K562 (cell line): ENCODE results near the gene DPEP3. TPM values are rescaled to one million over a fixed set of nuclear protein-coding genes. Genes with fewer than 3 reads are reported as not detected.

Source experiments
- FOXA3 ChIP-seq, 2 experiments: fragments of 450-650 bp in 1 of 2; sonication (generic) in 1 of 2; formaldehyde crosslinking; IDR thresholded peaks in 1 of 2; conservative IDR thresholded peaks in 1 of 2; 2 replicates each; pipeline versions ENCODE4 v1.4.0 to v1.8.0; 2020 to 2022; ENCODE audit warnings: mild to moderate bottlenecking in 2 of 2, missing genetic modification reagents in 1 of 2
- FOXK1 ChIP-seq: sonication (generic); formaldehyde crosslinking; IDR thresholded peaks from 2 replicates; pipeline ENCODE4 v1.8.0; 2022; ENCODE audit warnings: missing genetic modification reagents, mild to moderate bottlenecking, borderline replicate concordance
- NCOA4 ChIP-seq: fragments of 450-650 bp; IDR thresholded peaks from 2 replicates; pipeline ENCODE4 v1.6.1; 2018; ENCODE audit warnings: mild to moderate bottlenecking; ENCODE audit not compliant: partially characterized antibody
- RBBP5 ChIP-seq: fragments of 200-600 bp; sonication (generic); IDR thresholded peaks from 2 replicates; pipeline ENCODE4 v1.6.1; 2012; ENCODE audit warnings: borderline replicate concordance, mild to moderate bottlenecking, low read length, control low read depth, inconsistent platforms; ENCODE audit not compliant: insufficient read depth, poor library complexity, severe bottlenecking
- RFX5 ChIP-seq: IDR thresholded peaks from 2 replicates; pipeline ENCODE4 v1.6.1; 2011; ENCODE audit warnings: low read depth, mild to moderate bottlenecking, improper control_type of control experiment, low read length
- SLC30A9 ChIP-seq: fragments of 250-450 bp; sonication (Bioruptor Pico); IDR thresholded peaks from 2 replicates; pipeline ENCODE4 v1.8.0; 2022; ENCODE audit warnings: mild to moderate bottlenecking, moderate library complexity
- SMARCB1 ChIP-seq: IDR thresholded peaks from 2 replicates; pipeline ENCODE4 v1.6.1; 2011; ENCODE audit warnings: improper control_type of control experiment, low read depth; ENCODE audit not compliant: insufficient read length
- STAT5A ChIP-seq: IDR thresholded peaks from 2 replicates; pipeline ENCODE4 v1.6.1; 2012; ENCODE audit warnings: low read length, inconsistent platforms, borderline replicate concordance
- TCF3 ChIP-seq: sonication (generic); formaldehyde crosslinking; IDR thresholded peaks from 2 replicates; pipeline ENCODE4 v1.4.0; 2020; ENCODE audit warnings: mild to moderate bottlenecking, missing genetic modification reagents
- TCF7 ChIP-seq: sonication (generic); IDR thresholded peaks from 2 replicates; pipeline ENCODE4 v1.6.1; 2016; ENCODE audit warnings: antibody characterized with exemption, borderline replicate concordance
- ZBTB5 ChIP-seq: fragments of 450-650 bp; IDR thresholded peaks from 2 replicates; pipeline ENCODE4 v1.6.1; 2017; ENCODE audit warnings: antibody characterized with exemption
- ZNF384 ChIP-seq: IDR thresholded peaks from 2 replicates; pipeline ENCODE4 v1.6.1; 2012; ENCODE audit warnings: low read depth, low read length, improper control_type of control experiment
- ZNF655 ChIP-seq: fragments of 250-450 bp; sonication (Bioruptor Pico); IDR thresholded peaks from 2 replicates; pipeline ENCODE4 v1.5.0; 2021
- ZNF696 ChIP-seq: fragments of 250-450 bp; sonication (Bioruptor Pico); conservative IDR thresholded peaks from 2 replicates; pipeline ENCODE4 v1.4.0; 2020; ENCODE audit warnings: mild to moderate bottlenecking, moderate library complexity
- polyA plus RNA-seq, 8 experiments: library from polyadenylated mRNA; depleted of rRNA in 4 of 8; stranded (reverse) in 5 of 8; unstranded in 3 of 8; fragments of >200 nt; fragmentation: Nextera tagmentation in 2 of 8; fragmentation: Illumina TruSeq in 1 of 8; extraction: Ambion mirVana in 2 of 8; extraction: Trizol in 1 of 8; gene quantifications; 2 replicates each; pipeline versions ENCODE4 v1.2.1 to v1.2.3, GENCODE V29; 2011 to 2014; ENCODE audit warnings: inconsistent platforms in 1 of 8, missing spikeins in 1 of 8
- total RNA-seq, 7 experiments: library from RNA; depleted of rRNA in 6 of 7; stranded (reverse); fragments of >200 nt in 6 of 7; fragmentation: Illumina TruSeq in 2 of 7; extraction: Trizol in 2 of 7; gene quantifications; 2 replicates each; pipeline versions ENCODE4 v1.2.1 to v1.2.3, GENCODE V29; 2011 to 2021; ENCODE audit warnings: low replicate concordance in 1 of 7
- TF ChIP-seq, protein P1 (sequence below), 2 experiments: IDR thresholded peaks; 2 replicates each; pipeline ENCODE4 v1.6.1; 2012; ENCODE audit warnings: improper control_type of control experiment in 2 of 2, low read depth in 2 of 2, low read length in 2 of 2, borderline replicate concordance in 1 of 2
- TF ChIP-seq, protein P2 (sequence below): IDR thresholded peaks from 3 replicates; pipeline ENCODE4 v1.6.1; 2011; ENCODE audit warnings: borderline replicate concordance, mild to moderate bottlenecking, moderate library complexity; ENCODE audit not compliant: insufficient read length; ENCODE audit errors: extremely low read depth
- TF ChIP-seq, protein P3 (sequence below): fragments of 450-650 bp; conservative IDR thresholded peaks from 2 replicates; pipeline ENCODE4 v1.6.1; 2016; ENCODE audit warnings: missing genetic modification characterization, low read depth, mild to moderate bottlenecking, missing compliant biosample characterization, moderate library complexity

Gene DPEP3
- total and polyA plus RNA-seq, 9 of the 15 experiments (the other 6 are each of a cell fraction or from before 2014, with no cell fraction given): not detected

DNA sequence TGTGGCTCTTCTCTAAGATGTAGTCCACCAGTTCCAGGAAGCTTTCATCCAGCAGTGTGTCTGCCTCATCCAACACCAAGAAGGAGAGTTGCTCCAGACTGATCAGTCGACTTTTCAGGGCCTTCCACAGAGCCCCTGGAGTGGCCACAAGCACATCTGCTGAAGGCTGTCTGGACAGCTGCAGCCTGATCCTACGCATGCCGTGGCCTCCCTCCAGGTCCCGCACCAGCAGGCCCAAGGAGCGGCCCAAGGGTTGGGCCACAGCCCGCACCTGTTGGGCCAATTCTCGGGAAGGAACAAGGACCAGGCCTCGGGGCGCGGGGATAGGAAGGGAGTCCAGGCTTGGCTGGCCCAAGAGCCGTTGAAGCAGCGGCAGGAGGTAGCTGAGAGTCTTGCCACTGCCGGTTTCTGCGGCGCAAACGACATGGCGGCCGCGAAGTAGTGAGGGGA lies 42.0 kb upstream of the DPEP3 start (continued):
- TF ChIP-seq, protein P1, sequence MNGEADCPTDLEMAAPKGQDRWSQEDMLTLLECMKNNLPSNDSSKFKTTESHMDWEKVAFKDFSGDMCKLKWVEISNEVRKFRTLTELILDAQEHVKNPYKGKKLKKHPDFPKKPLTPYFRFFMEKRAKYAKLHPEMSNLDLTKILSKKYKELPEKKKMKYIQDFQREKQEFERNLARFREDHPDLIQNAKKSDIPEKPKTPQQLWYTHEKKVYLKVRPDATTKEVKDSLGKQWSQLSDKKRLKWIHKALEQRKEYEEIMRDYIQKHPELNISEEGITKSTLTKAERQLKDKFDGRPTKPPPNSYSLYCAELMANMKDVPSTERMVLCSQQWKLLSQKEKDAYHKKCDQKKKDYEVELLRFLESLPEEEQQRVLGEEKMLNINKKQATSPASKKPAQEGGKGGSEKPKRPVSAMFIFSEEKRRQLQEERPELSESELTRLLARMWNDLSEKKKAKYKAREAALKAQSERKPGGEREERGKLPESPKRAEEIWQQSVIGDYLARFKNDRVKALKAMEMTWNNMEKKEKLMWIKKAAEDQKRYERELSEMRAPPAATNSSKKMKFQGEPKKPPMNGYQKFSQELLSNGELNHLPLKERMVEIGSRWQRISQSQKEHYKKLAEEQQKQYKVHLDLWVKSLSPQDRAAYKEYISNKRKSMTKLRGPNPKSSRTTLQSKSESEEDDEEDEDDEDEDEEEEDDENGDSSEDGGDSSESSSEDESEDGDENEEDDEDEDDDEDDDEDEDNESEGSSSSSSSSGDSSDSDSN (IDR thresholded peaks at IDR 0.05; ENCODE audit: borderline replicate concordance in 1 of 2, low read depth in 2 of 2, low read length in 2 of 2): no peak
- TF ChIP-seq, protein P2, sequence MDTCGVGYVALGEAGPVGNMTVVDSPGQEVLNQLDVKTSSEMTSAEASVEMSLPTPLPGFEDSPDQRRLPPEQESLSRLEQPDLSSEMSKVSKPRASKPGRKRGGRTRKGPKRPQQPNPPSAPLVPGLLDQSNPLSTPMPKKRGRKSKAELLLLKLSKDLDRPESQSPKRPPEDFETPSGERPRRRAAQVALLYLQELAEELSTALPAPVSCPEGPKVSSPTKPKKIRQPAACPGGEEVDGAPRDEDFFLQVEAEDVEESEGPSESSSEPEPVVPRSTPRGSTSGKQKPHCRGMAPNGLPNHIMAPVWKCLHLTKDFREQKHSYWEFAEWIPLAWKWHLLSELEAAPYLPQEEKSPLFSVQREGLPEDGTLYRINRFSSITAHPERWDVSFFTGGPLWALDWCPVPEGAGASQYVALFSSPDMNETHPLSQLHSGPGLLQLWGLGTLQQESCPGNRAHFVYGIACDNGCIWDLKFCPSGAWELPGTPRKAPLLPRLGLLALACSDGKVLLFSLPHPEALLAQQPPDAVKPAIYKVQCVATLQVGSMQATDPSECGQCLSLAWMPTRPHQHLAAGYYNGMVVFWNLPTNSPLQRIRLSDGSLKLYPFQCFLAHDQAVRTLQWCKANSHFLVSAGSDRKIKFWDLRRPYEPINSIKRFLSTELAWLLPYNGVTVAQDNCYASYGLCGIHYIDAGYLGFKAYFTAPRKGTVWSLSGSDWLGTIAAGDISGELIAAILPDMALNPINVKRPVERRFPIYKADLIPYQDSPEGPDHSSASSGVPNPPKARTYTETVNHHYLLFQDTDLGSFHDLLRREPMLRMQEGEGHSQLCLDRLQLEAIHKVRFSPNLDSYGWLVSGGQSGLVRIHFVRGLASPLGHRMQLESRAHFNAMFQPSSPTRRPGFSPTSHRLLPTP: no peak
- no peak for TF ChIP-seq TCF3 (CRISPR knock-in tag)
- 0 out of 2 replicates have a peak, but pooled peaks have one; percentile 10 for TF ChIP-seq FOXK1
- no peak for TF ChIP-seq SLC30A9 (CRISPR knock-in tag)
- no peak for TF ChIP-seq STAT5A
- TF ChIP-seq RFX5: 0 out of 2 replicates have a peak, but pooled peaks have one; percentile 0
- TF ChIP-seq FOXA3 (CRISPR knock-in tag; conservative IDR thresholded peaks at IDR 0.05 in 1 of 2, IDR thresholded peaks at IDR 0.05 in 1 of 2): peak in 1 of 2 experiments; percentile 61; a peak in 1 of 4 replicates
- TF ChIP-seq ZNF384: no peak
- no peak for TF ChIP-seq NCOA4
- TF ChIP-seq ZNF655 (CRISPR knock-in tag): no peak
- TF ChIP-seq TCF7: no peak
- no peak for TF ChIP-seq SMARCB1
- TF ChIP-seq, protein P3, sequence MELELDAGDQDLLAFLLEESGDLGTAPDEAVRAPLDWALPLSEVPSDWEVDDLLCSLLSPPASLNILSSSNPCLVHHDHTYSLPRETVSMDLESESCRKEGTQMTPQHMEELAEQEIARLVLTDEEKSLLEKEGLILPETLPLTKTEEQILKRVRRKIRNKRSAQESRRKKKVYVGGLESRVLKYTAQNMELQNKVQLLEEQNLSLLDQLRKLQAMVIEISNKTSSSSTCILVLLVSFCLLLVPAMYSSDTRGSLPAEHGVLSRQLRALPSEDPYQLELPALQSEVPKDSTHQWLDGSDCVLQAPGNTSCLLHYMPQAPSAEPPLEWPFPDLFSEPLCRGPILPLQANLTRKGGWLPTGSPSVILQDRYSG (tag): no peak
- TF ChIP-seq ZNF696 (CRISPR knock-in tag): no peak
- TF ChIP-seq ZBTB5: no peak
- TF ChIP-seq RBBP5: no peak
